K562 (cell line): ENCODE data around the gene LRRC71. TPM values are rescaled to one million over a fixed set of nuclear protein-coding genes. Genes with fewer than 3 reads are reported as not detected.

Experiments used
- E2F1 ChIP-seq: sonication (generic); formaldehyde crosslinking; IDR thresholded peaks from 2 replicates; pipeline ENCODE4 v1.8.1; 2023; ENCODE audit warnings: mild to moderate bottlenecking, missing genetic modification reagents, moderate library complexity
- ELK1 ChIP-seq: sonication (generic); formaldehyde crosslinking; IDR thresholded peaks from 2 replicates; pipeline ENCODE4 v1.8.1; 2022; ENCODE audit warnings: missing genetic modification reagents
- FOXP4 ChIP-seq: sonication (generic); formaldehyde crosslinking; IDR thresholded peaks from 2 replicates; pipeline ENCODE4 v1.8.0; 2022; ENCODE audit warnings: mild to moderate bottlenecking, missing genetic modification reagents, borderline replicate concordance
- GTF2B ChIP-seq: IDR thresholded peaks from 2 replicates; pipeline ENCODE4 v1.6.1; 2011; ENCODE audit not compliant: insufficient read length; ENCODE audit errors: extremely low read depth
- HDAC1 ChIP-seq, 2 experiments: fragments of 450-650 bp; IDR thresholded peaks; 2 replicates each; pipeline ENCODE4 v1.6.1; 2016 to 2017; ENCODE audit warnings: inconsistent platforms in 1 of 2, mild to moderate bottlenecking in 1 of 2, moderate library complexity in 1 of 2
- KAT2B ChIP-seq: IDR thresholded peaks from one replicate; pipeline ENCODE4 v1.6.1; 2012; ENCODE audit warnings: low read depth, mild to moderate bottlenecking, control low read depth, inconsistent platforms, low read length, moderate library complexity
- MBD2 ChIP-seq: sonication (generic); IDR thresholded peaks from 2 replicates; pipeline ENCODE4 v1.6.1; 2016; ENCODE audit warnings: low read depth, borderline replicate concordance
- MEIS2 ChIP-seq: fragments of 450-650 bp; IDR thresholded peaks from 2 replicates; pipeline ENCODE4 v1.6.1; 2014; ENCODE audit warnings: mild to moderate bottlenecking; ENCODE audit not compliant: partially characterized antibody
- PTRF ChIP-seq: fragments of 450-650 bp; IDR thresholded peaks from 2 replicates; pipeline ENCODE4 v1.6.1; 2016; ENCODE audit warnings: mild to moderate bottlenecking, missing genetic modification characterization, missing compliant biosample characterization
- RHOXF2B ChIP-seq: fragments of 250-450 bp; sonication (Bioruptor Pico); conservative IDR thresholded peaks from 2 replicates; pipeline ENCODE4 v1.5.1; 2021
- SPI1 ChIP-seq: IDR thresholded peaks from 2 replicates; pipeline ENCODE4 v1.6.1; 2011; ENCODE audit warnings: low read depth, low read length, control low read depth, borderline replicate concordance
- TARDBP ChIP-seq: fragments of 450-650 bp; IDR thresholded peaks from 2 replicates; pipeline ENCODE4 v1.6.1; 2016
- TBL1XR1 ChIP-seq, 2 experiments: IDR thresholded peaks; 2 replicates each; pipeline ENCODE4 v1.6.1; 2012; ENCODE audit warnings: improper control_type of control experiment in 2 of 2, low read length in 2 of 2, mild to moderate bottlenecking in 1 of 2
- TCF7 ChIP-seq: sonication (generic); IDR thresholded peaks from 2 replicates; pipeline ENCODE4 v1.6.1; 2016; ENCODE audit warnings: antibody characterized with exemption, borderline replicate concordance
- TGIF2 ChIP-seq: sonication (generic); formaldehyde crosslinking; IDR thresholded peaks from 2 replicates; pipeline ENCODE4 v1.8.1; 2022; ENCODE audit warnings: mild to moderate bottlenecking, missing genetic modification reagents, moderate library complexity
- XRCC5 ChIP-seq: fragments of 200-400 bp; formaldehyde crosslinking; IDR thresholded peaks from 2 replicates; pipeline ENCODE4 v1.6.1; 2017; ENCODE audit warnings: low read depth, mild to moderate bottlenecking, low read length
- ZMIZ1 ChIP-seq, 2 experiments: fragments of 150-350 bp in 1 of 2; IDR thresholded peaks; 2 replicates each; pipeline ENCODE4 v1.6.1; 2012 to 2016; ENCODE audit warnings: low read depth in 2 of 2, low read length in 2 of 2, mild to moderate bottlenecking in 1 of 2, moderate library complexity in 1 of 2
- polyA plus RNA-seq, 8 experiments: library from polyadenylated mRNA; depleted of rRNA in 4 of 8; stranded (reverse) in 5 of 8; unstranded in 3 of 8; fragments of >200 nt; fragmentation: Nextera tagmentation in 2 of 8; fragmentation: Illumina TruSeq in 1 of 8; extraction: Ambion mirVana in 2 of 8; extraction: Trizol in 1 of 8; gene quantifications; 2 replicates each; pipeline versions ENCODE4 v1.2.1 to v1.2.3, GENCODE V29; 2011 to 2014; ENCODE audit warnings: inconsistent platforms in 1 of 8, missing spikeins in 1 of 8
- total RNA-seq, 7 experiments: library from RNA; depleted of rRNA in 6 of 7; stranded (reverse); fragments of >200 nt in 6 of 7; fragmentation: Illumina TruSeq in 2 of 7; extraction: Trizol in 2 of 7; gene quantifications; 2 replicates each; pipeline versions ENCODE4 v1.2.1 to v1.2.3, GENCODE V29; 2011 to 2021; ENCODE audit warnings: low replicate concordance in 1 of 7
- TF ChIP-seq, protein P1 (sequence below): sonication (generic); formaldehyde crosslinking; IDR thresholded peaks from 2 replicates; pipeline ENCODE4 v1.5.0; 2020; ENCODE audit warnings: missing genetic modification reagents

Gene LRRC71
- total and polyA plus RNA-seq, 9 of the 15 experiments (the other 6 are each of a cell fraction or from before 2014, with no cell fraction given) = 0.06 to 1.2 (median 0.51) TPM; not detected in 1

DNA sequence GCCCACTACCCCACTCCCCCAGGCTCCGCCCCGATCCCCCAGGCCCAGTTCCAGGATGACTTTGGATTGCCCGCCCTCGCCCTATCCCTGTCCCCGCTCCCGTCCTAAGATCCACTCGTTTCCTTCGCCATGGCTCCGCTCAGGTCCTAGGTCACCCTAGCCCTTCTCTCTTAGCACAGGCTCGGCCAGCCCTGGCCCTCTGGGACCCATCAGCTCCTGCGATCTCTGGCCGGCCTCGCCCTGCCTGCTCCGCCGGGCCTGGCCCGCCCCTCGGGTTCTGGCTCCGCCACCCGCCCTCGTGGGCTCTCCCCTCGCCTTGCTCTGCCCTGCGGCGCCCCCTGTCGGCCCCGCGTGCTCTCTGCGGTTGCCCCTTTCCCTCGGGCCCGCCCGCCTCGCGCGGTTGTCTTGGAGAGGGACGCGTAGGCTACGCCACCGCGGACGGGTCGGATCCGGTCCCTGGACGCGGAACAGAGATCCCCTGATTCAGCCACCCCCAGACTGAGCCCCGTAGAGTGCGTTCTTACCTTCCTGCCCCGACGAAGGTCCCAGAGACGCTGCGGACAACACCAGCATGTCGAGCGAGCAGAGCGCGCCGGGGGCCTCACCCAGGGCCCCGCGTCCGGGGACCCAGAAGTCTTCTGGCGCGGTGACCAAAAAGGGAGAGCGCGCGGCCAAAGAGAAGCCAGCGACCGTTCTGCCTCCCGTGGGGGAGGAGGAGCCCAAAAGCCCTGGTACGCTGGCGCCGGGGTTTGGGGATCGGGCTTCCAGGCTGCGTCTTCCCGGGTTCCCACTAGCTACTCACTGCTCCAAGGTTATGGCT lies at the start of gene LRRC71 (continued):
- no peak for TF ChIP-seq PTRF (tag)
- TF ChIP-seq ELK1 (CRISPR knock-in tag) = no peak
- TF ChIP-seq HDAC1 (IDR thresholded peaks at IDR 0.05) = peak in 1 of 2 experiments; percentile 58; a peak in 2 of 4 replicates
- TF ChIP-seq MEIS2 = no peak
- TF ChIP-seq RHOXF2B (CRISPR knock-in tag) = no peak
- TF ChIP-seq XRCC5 = peak; percentile 83
- TF ChIP-seq TARDBP = 0 out of 2 replicates have a peak, but pooled peaks have one; percentile 49
- no peak for TF ChIP-seq SPI1
- no peak for TF ChIP-seq E2F1 (CRISPR knock-in tag)
- TF ChIP-seq TCF7 = no peak
- no peak for TF ChIP-seq ZMIZ1 (IDR thresholded peaks at IDR 0.05; ENCODE audit: low read depth in 2 of 2, low read length in 2 of 2)
- TF ChIP-seq MBD2 = no peak
- no peak for TF ChIP-seq KAT2B
- TF ChIP-seq FOXP4 = peak; percentile 79; the same call in 1 of the 2 replicates
- TF ChIP-seq TBL1XR1 (IDR thresholded peaks at IDR 0.05; ENCODE audit: low read length in 2 of 2) = no peak
- TF ChIP-seq, protein P1, sequence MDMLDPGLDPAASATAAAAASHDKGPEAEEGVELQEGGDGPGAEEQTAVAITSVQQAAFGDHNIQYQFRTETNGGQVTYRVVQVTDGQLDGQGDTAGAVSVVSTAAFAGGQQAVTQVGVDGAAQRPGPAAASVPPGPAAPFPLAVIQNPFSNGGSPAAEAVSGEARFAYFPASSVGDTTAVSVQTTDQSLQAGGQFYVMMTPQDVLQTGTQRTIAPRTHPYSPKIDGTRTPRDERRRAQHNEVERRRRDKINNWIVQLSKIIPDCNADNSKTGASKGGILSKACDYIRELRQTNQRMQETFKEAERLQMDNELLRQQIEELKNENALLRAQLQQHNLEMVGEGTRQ (CRISPR knock-in tag) = no peak
- no peak for TF ChIP-seq GTF2B
- no peak for TF ChIP-seq TGIF2
